HG02852 (cell line): ENCODE data around the gene RAD52.

Experiments
- ATAC-seq: cut with Tn5 transposase; IDR thresholded peaks from one replicate; pipeline ENCODE4 v1.9.1; 2021; ENCODE audit warnings: mild to moderate bottlenecking, moderate library complexity; ENCODE audit not compliant: unreplicated experiment

Gene RAD52

GRCh38 chr12:949453-950191 is at the start of gene RAD52:
Gene RAD52 (minus strand): TSS chr12:949694. CDS start chr12:933058, 16,636 bp downstream.
- ATAC-seq: peak; percentile 83

GRCh38 chr12:998020-998874 is 48.8 kb upstream of the RAD52 start:
- ATAC-seq: peak; percentile 81

GRCh38 chr12:997505-997904 is 48.0 kb upstream of the RAD52 start:
- no peak for ATAC-seq

- no peak for ATAC-seq
Measured at GRCh38 chr12:996881-997280, 47.4 kb upstream of the RAD52 start.

GRCh38 chr12:992647-993046 is 43.2 kb upstream of the RAD52 start:
- ATAC-seq: no peak

GRCh38 chr12:991350-992333 is 42.1 kb upstream of the RAD52 start:
- peak; percentile 49 for ATAC-seq

GRCh38 chr12:990661-991349 is 41.3 kb upstream of the RAD52 start, which contains the start of gene ERC1:
Gene ERC1 (plus strand): TSS chr12:991223. CDS start chr12:1027904, 36,681 bp downstream.
- ATAC-seq: peak; percentile 83

GRCh38 chr12:989751-990660 is 40.5 kb upstream of the RAD52 start:
- no peak for ATAC-seq

- ATAC-seq: no peak
Measured at GRCh38 chr12:989051-989450, 39.6 kb upstream of the RAD52 start.

GRCh38 chr12:988646-989045 is 39.2 kb upstream of the RAD52 start:
- no peak for ATAC-seq

GRCh38 chr12:981961-982360 is 32.5 kb upstream of the RAD52 start:
- no peak for ATAC-seq

GRCh38 chr12:981176-981828 is 31.8 kb upstream of the RAD52 start:
- ATAC-seq: no peak

GRCh38 chr12:979349-979748 is 29.9 kb upstream of the RAD52 start:
- no peak for ATAC-seq

GRCh38 chr12:977156-977555 is 27.7 kb upstream of the RAD52 start:
- ATAC-seq: no peak

GRCh38 chr12:976644-977043 is 27.1 kb upstream of the RAD52 start:
- no peak for ATAC-seq

- no peak for ATAC-seq
Measured at GRCh38 chr12:974271-974862, 24.9 kb upstream of the RAD52 start.

GRCh38 chr12:971991-972390 is 22.5 kb upstream of the RAD52 start:
- no peak for ATAC-seq

GRCh38 chr12:969821-970220 is 20.3 kb upstream of the RAD52 start:
- no peak for ATAC-seq
